HL-60 (cell line): Measurements from ENCODE around the gene LAMA5.

Experiments
- DNase-seq, 2 experiments: peaks; one replicate each; pipeline ENCODE4 v3.0.0-alpha.2; 2010 to 2020; ENCODE audit warnings: low read depth in 1 of 2, low spot score in 1 of 2
- H3K27ac ChIP-seq: fragments of 250-450 bp; sonication (Bioruptor Pico); replicated peaks from 2 replicates; pipeline ENCODE4 v1.5.1; 2020; ENCODE audit warnings: mild to moderate bottlenecking, moderate library complexity
- H3K27me3 ChIP-seq: fragments of 250-450 bp; sonication (Bioruptor Pico); 2 replicates; pipeline ENCODE4 v1.5.1; 2021; ENCODE audit warnings: mild to moderate bottlenecking, moderate library complexity; ENCODE audit not compliant: insufficient read depth, poor library complexity, severe bottlenecking
- H3K4me3 ChIP-seq: replicated peaks from 2 replicates; pipeline ENCODE4 v1.5.1; 2011; ENCODE audit warnings: mild to moderate bottlenecking, control low read depth, low read length; ENCODE audit not compliant: insufficient read depth
- CTCF ChIP-seq: IDR thresholded peaks from one replicate; pipeline ENCODE4 v1.5.1; 2011; ENCODE audit warnings: low read length, control low read depth, inconsistent platforms; ENCODE audit not compliant: insufficient read depth
- GABPA ChIP-seq: IDR thresholded peaks from 2 replicates; pipeline ENCODE4 v1.6.1; 2012; ENCODE audit warnings: low read depth
- POLR2AphosphoS5 ChIP-seq: IDR thresholded peaks from 2 replicates; pipeline ENCODE4 v1.6.1; 2012; ENCODE audit warnings: low read depth
- REST ChIP-seq: IDR thresholded peaks from 2 replicates; pipeline ENCODE4 v1.6.1; 2012; ENCODE audit warnings: low read depth; ENCODE audit not compliant: insufficient replicate concordance
- SPI1 ChIP-seq: IDR thresholded peaks from 2 replicates; pipeline ENCODE4 v1.6.1; 2012; ENCODE audit warnings: low read depth, mild to moderate bottlenecking, borderline replicate concordance

LAMA5 gene

GRCh38 chr20:62406635-62407176, 39.6 kb upstream of the LAMA5 start:
- no peak for DNase-seq
- H3K4me3 ChIP-seq: peak overlapping the region; percentile 68
- TF ChIP-seq CTCF: no peak
- TF ChIP-seq POLR2AphosphoS5: no peak
- TF ChIP-seq SPI1: no peak
- no peak for TF ChIP-seq GABPA
- TF ChIP-seq REST: no peak
- no peaks in the 10 kb centered on the region for H3K27me3 ChIP-seq
- peak overlapping the region; percentile 46 for H3K27ac ChIP-seq

GRCh38 chr20:62405981-62406513, 38.9 kb upstream of the LAMA5 start:
- DNase-seq: no peak
- Histone ChIP-seq H3K27ac (no peak overlapping the region; the same call in 1 of the 2 replicates), H3K27me3 (no peaks in the 10 kb centered on the region), H3K4me3 (peak overlapping the region; percentile 68)
- TF ChIP-seq REST: no peak
- TF ChIP-seq SPI1: no peak
- TF ChIP-seq CTCF: no peak
- no peak for TF ChIP-seq POLR2AphosphoS5
- no peak for TF ChIP-seq GABPA

- Histone ChIP-seq H3K27me3 (no peaks in the 10 kb centered on the region), H3K4me3 (no peak overlapping the region), H3K27ac (no peak overlapping the region)
- peak; percentile 67 to 75 for DNase-seq
- TF ChIP-seq POLR2AphosphoS5: no peak
- no peak for TF ChIP-seq REST
- no peak for TF ChIP-seq SPI1
- no peak for TF ChIP-seq GABPA
- no peak for TF ChIP-seq CTCF
Measured at GRCh38 chr20:62405108-62405980, 38.2 kb upstream of the LAMA5 start.
